ENCODE results near the gene ATP1B3. TPM values are rescaled to one million over a fixed set of nuclear protein-coding genes. Genes with fewer than 3 reads are reported as not detected.
"Not testable (repeated sequence)": the region's sequence is repeated elsewhere in the genome, so short reads cannot be mapped to it uniquely, and the experiment has no call there.

Gene ATP1B3
- total RNA-seq, 1 donor from 2014 or later, result 153 TPM

DNA sequence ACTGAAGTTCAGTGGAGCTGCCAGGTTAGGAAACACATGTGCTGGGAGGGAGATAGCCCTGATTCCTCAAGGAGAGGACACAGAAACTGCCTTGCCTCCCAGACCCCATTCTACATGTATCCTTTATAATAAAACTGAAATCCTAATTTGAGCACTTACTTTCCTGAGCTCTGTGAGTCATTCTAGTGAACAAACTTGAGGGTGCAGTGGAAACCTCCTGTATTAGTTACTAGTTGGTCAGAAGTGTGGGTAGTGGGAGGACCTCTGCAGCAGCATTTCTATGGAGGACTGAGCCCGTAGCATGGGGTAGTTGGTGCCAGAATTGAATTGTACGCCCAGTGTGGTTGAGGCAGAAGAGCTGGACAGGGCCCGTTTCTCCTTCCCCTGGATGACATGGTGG, 23.9 kb downstream of the ATP1B3 start:
- intact Hi-C loops (cut with micrococcal nuclease), result no loop called here

DNA sequence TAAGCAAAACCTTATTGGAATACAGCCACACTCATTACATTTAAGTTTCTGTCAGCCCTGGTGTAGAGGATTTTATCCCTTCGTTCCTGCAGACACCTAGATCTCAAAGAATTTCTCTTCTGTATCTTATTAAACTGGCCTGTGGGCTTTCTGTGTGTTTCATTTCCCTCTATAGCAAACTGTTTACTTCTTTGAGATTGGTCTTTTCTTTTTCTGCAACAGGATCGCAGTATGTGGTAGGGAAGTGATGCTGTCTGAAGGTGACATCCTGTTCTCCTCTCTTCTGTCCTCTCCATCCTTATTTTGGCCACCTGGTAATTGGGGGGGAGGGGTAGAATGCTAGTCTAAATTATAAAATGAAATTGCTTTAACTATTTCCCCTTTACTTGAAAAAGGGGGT, 25.5 kb downstream of the ATP1B3 start:
- intact Hi-C loops (cut with micrococcal nuclease), result no loop called here

DNA sequence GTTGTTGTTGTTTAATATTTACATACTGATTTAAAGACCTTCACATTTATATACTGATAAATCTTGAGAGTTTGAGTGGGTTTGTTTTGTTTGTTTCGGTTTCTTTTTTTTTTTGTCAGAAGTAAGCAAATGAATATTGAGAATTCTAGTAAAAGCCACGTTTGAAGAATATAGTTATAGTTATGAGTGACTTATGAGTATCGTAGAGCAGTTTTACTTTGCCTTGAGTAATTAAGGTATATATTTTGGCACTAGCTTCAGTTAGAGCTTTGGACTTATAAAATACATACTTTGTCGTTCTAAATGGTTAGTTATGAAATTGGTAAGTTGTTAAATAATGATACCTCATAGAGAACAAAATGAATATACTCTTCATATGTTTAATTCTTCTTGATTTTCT, 27.8 kb downstream of the ATP1B3 start:
- intact Hi-C loops (cut with micrococcal nuclease), result no loop called here

DNA sequence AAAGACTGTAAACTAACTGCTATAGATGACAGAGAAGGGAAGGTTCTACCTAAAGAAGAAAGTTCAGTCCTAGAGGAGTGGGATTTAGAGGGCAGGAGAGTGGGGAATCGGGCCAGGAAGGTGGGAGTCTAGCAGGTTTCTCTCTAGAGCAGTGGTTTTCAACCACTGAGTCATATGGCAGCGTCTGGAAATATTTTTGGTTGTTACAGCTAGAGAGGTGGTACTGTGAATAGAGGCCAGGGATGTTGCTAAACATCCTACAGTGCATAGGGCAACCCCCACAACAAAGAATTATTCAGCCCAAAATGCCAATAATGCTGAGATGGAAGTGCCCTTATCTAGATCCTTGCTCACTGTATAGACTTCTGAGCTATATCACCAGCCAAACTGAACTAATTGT, 28.7 kb downstream of the ATP1B3 start:
- intact Hi-C loops (cut with micrococcal nuclease), result no loop called here

DNA sequence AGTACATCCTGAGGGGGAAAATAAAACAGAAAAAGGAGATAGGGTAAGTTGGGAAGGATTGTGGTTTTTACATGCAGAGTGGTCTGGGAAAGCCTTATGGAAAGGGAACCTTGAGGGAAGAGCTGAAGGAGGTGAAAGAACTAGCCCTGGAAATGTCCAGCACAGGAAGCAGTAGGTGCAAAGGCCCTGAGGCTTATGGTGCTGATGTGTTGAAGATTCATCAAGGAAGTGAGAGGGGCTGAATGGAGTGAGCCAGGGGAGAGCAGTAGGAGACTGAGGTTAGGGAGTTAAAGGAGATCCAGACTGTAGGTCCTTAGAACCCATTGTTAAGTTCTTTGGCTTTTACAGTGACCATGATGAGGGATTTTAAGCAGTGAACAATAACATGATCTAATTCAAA, 33.0 kb downstream of the ATP1B3 start:
- intact Hi-C loops (cut with micrococcal nuclease), result no loop called here

DNA sequence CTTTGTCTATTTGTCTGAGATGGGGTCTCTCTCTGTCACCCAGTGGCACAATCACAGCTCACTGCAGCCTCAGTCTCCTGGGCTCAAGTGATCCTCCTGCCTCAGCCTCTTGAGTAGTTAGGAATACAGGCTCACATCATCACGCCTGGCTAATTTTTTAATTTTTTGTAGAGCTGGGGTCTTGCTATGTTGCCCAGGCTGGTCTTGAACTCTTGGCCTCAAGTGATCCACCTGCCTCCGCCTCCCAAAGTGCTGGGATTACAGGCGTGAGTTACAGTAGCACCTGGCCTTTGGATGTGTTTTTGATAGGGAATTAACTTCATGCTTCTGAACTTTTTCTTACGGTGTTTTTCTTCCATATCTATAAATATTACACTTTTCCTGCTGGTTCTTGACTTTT, 33.5 kb downstream of the ATP1B3 start:
- intact Hi-C loops (cut with micrococcal nuclease), result not testable (repeated sequence)

DNA sequence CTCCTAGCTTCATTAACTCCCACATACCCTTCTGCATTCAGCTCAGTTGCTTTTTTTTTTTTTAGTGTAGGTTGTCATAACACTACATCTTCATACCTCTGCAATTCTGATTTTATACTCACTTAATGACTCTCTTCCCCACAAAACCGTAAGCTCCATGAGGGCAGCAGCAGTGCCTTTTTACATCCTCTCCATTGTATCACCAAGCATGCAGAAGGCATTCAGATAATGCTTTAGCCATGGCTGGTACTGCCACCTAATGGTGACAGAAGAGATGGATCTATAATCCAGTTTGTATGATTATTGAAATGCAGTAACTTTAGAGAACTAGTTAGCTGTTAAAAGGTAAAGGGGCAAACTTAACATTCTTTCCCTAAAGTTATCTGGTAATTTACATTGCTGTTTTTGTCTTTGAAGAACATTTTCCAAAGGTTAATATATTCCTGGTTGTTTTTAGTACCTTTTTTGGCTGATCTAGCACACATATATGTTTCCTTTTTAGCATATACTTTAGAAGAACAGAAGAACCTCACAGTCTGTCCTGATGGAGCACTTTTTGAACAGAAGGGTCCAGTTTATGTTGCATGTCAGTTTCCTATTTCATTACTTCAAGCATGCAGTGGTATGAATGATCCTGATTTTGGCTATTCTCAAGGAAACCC, 36.8 kb downstream of the ATP1B3 start:
- intact Hi-C loops (cut with micrococcal nuclease), result loop anchor here (1.0 kb wide), 4 partner anchors 37 to 453 kb away; partner anchors contain the start of genes ATP1B3 and RNF7

DNA sequence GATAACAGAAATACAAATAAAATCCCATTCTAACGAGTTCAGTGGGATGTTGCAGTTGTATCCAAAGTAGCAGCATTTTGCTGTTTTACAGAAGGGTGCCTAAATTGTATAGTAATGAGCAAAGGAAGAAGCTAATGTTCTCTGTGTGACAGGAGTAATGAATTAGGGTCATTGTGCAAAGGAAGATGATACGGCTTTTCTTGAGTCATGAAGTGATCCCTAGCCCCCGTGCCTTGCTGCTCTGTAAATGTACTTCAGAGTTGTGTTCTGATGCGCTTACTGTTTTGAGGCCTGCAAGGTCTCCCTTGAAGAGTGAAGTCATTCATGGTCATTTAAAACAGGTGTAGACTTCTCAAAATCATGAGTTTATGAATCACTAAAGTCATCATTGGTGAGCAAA, 37.9 kb downstream of the ATP1B3 start:
- intact Hi-C loops (cut with micrococcal nuclease), result no loop called here

DNA sequence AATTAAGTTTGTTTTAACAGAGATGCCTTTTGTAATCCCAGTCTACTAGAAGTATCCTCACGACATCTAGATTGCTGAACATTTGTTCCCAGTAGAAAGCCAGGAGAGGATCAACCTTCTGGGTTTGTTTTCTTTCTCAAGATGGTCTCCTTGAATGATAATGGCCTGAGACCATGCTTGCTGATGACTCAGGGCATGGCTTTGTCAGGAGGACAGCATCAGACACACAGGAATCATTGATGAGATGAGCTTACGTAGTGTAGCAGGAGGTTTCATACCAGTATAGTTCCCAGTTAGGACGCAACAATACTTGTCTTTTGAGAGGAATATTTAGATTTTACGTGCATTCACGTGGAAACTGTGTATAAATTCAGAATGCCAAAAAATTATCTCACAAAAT, 38.6 kb downstream of the ATP1B3 start:
- intact Hi-C loops (cut with micrococcal nuclease), result no loop called here

DNA sequence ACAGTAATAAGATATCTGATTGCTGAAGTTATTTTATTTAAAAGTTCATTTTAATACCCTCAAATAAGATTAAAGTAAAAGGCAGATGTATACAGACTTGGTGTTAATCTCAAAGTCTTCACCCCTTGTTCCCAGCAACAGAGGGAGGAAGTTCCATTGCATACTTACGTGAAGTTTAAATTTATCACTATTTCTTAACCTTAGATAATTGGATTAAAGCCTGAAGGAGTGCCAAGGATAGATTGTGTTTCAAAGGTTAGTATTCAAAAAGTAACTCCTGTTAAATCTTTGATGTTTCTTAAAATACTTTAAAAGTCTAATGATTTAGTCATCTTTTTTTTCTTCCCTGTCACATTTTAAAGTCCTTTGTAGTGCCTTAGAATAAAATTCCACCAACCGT, 39.3 kb downstream of the ATP1B3 start:
- intact Hi-C loops (cut with micrococcal nuclease), result no loop called here

DNA sequence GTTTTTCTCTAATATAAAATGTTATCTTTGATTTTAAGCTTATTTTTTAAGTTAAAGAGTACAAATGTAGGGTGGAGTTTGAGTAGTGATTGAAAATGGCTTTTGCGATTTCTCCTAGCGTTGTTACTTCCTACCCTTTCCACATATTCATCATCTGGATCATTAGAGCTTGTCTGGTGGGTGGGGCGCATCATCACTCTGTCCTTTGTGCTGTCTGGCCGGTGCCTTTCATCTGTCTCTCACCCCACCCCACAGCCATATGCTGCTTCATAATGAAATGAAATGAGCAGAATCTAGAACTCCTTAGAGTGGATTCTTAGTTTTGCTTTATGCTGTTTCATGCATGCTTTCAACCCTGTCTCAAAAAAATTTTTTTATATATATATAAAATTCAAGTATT, 44.3 kb downstream of the ATP1B3 start:
- intact Hi-C loops (cut with micrococcal nuclease), result no loop called here

DNA sequence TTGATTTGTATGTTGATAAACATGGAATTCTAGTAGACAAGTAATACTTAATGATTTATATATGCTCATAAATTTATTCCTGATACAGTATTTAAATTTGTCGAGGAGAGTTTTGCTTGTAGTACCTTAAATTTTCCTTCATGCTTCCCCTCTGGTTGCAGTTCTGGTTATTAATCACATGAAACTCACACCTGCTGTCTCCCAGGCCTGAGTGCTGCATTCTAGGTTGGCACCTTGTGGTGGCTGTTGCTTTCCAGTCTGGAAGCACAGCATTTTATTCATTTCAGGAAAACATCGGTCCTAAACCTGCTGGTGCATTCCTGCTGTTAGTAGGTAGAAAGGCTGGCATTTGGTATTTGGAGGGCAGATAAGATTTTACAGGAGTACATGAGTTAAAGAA, 44.9 kb downstream of the ATP1B3 start:
- intact Hi-C loops (cut with micrococcal nuclease), result no loop called here

DNA sequence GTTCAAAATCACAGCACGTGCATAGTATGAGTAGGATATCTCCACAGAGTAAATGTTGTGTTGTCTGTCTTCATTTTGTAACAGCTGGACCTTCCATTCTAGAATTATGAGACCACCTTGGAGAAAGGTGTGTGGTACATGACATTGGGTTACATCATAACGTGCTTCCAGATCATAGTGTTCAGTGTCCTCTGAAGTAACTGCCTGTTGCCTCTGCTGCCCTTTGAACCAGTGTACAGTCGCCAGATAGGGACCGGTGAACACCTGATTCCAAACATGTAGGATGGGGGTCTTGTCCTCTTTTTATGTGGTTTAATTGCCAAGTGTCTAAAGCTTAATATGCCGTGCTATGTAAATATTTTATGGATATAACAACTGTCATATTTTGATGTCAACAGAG, 49.2 kb downstream of the ATP1B3 start:
- intact Hi-C loops (cut with micrococcal nuclease), result not testable (repeated sequence)

DNA sequence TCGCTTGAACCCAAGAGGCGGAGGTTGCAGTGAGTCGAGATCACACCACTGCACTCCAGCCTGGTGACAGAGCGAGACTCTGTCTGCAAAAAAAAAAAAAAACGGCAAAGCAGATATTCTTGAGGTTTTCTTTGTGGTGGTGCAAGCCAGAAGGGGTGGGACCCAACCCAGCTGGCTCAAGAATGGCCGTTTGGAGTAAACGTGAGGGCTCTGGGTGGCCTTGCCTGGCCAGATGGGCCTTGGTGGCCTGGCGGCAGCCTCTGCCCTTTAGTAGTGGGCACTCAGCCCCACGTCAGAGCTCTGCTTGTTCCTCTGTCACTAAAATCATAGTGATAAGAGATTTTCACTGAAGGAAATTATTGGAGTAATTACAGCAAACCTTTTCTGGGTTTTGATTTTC, 50.5 kb downstream of the ATP1B3 start:
- intact Hi-C loops (cut with micrococcal nuclease), result no loop called here

DNA sequence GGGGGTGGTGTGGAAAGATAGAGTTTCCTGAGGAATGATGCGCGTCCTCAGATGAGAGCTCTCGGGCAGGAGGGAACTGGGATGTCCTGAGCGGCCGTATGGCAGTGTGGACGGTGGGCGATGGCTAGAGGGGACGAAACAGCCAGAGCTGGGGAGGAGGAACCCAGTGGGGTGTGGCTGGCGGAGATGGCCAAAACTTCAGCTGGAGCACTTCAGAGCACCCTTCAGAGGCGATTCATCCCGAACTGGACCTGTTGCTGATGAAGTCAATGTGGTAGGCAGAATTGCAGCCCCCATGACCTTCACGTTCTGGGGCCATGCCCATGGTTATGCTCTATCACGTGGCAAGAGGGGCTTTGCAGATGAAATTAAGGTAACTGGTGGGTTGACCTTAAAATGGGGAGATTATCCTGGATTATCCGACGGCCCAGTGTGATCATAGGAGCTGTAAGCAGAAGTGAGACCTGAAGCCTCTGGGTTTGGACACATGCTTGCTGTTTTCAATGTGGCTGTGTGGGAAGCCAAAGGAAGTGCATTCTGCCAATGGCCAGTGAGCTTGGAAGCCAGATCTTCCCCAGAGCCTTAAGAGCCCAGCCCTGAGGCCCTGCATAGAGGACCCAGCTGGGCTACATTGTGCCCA, 52.3 kb downstream of the ATP1B3 start:
- intact Hi-C loops (cut with micrococcal nuclease), result no loop called here

DNA sequence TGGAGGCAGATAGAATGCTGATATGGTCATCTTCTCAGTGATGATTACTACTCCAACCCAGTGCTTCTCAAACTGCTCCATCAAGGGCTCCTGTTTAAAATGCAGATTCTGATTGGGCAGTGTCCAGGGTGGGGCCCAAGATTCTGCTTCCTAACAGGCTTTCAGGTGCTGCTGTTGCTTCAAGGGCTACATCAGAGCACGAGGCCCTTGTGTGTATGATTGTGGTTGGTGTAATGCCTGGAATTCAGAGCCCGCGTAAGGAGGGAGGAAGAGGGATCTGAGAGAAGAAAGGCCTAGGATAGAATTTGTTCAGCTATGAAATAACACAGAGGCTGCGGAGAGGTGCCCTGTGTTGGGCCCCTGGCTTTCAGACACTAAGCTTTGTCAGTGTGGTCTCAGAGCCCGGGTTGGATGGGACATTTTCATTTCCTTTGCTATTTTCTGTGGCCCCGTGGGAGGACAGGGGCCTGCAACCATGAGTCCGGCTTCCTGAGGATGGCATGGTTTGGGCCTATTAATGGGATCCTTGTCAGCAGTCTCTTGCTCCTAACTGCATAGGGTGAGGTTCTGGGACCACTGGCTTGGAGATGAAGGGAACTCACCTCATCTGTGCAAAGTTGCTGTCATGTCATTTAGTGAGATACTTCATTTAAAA, 53.0 kb downstream of the ATP1B3 start:
- intact Hi-C loops (cut with micrococcal nuclease), result no loop called here

DNA sequence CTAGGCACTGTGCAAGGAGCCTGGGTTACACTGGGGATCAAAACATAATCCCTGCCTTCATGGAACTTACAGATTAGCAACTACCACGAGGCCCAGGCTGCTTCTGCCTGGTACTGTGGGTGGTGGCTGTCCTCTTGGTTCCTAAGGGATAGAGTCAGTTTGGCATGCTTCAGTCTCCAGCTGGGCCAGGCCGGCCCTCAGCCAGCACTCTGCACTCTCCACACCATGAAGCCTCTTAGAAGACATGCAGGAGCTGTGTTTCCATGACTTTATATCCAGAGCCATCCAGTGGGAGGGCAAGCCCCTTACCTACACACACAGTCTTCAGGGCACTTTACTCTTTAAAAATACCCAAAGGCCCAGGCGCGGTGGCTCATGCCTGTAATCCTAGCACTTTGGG, 54.4 kb downstream of the ATP1B3 start:
- intact Hi-C loops (cut with micrococcal nuclease), result no loop called here

DNA sequence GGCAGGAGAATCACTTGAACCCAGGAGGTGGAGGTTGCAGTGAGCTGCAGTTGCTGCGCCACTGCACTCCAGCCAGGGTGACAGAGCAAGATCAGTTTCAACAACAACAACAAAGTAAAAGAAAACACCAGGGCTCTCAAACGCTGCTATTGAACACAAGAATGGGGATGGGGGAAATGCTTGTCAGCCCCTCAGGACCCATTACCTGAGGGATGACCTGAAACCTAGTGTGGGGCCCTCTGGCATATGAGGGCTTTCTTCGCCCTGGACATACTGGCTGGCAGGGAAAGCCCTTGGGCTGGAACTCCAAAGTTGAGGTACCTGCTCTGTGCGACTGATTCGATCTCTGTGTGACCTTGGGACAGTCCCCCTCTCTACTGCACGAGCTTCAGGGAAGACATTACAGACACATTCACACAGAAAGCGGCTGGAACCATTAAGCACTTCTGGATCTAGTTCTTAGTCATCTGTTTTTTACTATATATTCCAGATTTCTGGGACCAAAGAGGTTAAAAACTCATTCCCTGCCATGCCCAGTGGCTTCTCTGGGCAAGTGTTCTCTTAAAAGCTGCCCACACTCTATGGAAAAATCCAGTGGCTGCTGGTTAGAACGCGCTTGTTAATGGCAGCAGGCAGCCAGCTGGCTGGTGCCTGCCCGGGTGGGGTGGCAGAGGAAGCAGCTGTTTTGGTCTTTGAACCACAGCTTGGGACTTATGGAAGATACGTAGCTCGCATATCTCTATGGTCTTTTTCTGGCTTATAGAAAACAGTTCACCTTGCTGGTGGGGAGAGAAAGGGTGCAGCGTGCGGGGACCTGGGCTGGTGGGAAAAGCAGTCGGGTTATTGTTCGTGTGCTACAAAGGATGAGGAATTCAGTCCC, 57.2 kb downstream of the ATP1B3 start:
- intact Hi-C loops (cut with micrococcal nuclease), result no loop called here

DNA sequence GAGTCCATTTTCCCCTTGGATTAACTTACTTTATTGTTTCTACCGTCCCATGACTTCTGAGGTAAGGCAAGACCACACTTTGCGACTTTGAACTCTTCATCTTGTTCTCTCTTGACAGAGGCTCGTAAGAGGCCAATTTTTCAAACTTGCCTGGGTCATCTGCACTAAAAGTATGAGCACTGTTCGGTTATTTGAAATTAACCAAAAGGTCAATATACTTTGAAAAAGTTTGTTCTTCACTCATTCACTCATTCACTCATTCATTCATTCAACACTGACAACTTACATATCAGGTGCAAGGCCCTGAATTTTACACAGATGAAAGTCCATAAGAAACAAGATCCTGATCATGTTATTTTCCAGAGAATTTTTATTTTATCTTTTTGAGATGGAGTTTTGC, 57.9 kb downstream of the ATP1B3 start:
- intact Hi-C loops (cut with micrococcal nuclease), result no loop called here

DNA sequence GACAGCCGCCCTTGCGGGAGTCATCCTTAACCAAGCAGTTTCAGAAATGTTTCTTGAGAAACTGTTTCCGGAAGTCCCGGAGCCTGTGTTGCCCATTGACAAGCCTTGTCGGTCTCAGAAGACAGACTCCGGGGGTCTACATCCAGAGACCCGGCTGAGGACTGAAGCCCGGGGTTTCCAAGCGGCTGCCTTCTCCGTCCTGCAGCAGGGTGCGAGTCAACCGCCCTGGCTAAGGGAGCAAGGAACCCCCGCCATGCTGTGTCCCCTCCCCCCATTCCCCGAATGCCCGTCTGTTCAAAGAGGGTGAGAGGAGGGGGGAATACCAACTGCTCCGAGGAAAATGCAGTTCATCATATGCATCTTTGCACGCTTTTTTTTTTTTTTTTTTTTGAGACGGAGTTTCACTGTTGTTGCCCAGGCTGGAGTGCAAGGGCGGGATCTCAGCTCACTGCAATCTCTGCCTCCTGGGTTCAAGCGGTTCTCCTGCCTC, 61.6 kb downstream of the ATP1B3 start:
- intact Hi-C loops (cut with micrococcal nuclease), result no loop called here

DNA sequence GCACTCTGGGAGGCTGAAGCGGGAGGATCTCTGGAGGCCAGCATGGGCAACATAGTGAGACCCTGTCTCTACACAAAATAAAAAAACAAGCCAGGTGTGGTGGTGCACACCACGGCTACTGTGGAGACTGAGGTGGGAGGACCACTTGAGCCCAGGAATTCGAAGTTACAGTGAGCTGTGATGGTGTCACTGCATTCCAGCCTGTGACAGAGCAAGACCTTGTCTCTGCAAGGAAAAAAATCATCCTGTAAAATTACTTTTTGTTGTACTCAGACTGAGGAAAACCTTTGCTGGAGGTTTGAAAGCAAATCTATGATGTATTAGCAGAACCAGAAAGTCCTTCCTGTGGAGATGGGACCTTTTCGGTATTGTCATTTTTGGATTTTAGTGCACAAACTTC, 63.3 kb downstream of the ATP1B3 start:
- intact Hi-C loops (cut with micrococcal nuclease), result no loop called here

Measured in T-helper 2 cell treated with Interferon-gamma antibody and Interleukin-4, amounts not matched to agents 100 ng/mL and 5 ng/mL, for 36 hours (primary cell).